Gastroesophageal sphincter (tissue), 4 donors: ENCODE measurements around the gene TRAPPC3L. TPM values are rescaled to one million over a fixed set of nuclear protein-coding genes. Genes with fewer than 3 reads are reported as not detected.
"Not testable (repeated sequence)": the region's sequence is repeated elsewhere in the genome, so short reads cannot be mapped to it uniquely, and the experiment has no call there.

Source experiments
- ATAC-seq: fragments of 150-250 bp; one replicate; pipeline ENCODE4 v1.9.1; 2016; ENCODE audit warnings: mild to moderate bottlenecking, moderate library complexity
- H3K27ac ChIP-seq, 4 donors: fragments of 200-600 bp; sonication (generic) in 3 of 4; 1 replicate in 3 of 4; 2 replicates in 1 of 4; pipeline ENCODE4 v1.5.1; 2016 to 2019
- H3K27me3 ChIP-seq: fragments of 200-600 bp; sonication (generic); one replicate; pipeline ENCODE4 v1.5.1; 2019
- H3K36me3 ChIP-seq, 2 donors: fragments of 200-600 bp; sonication (generic); one replicate each; pipeline ENCODE4 v1.5.1; 2019; ENCODE audit warnings: control low read depth in 1 of 2
- H3K4me1 ChIP-seq, 3 donors: fragments of 200-600 bp; sonication (generic); 1 replicate in 2 of 3; 2 replicates in 1 of 3; pipeline ENCODE4 v1.5.1; 2016 to 2019; ENCODE audit warnings: control low read depth in 2 of 3
- H3K4me3 ChIP-seq, 2 donors: fragments of 200-600 bp; sonication (generic); one replicate each; pipeline ENCODE4 v1.5.1; 2019; ENCODE audit warnings: mild to moderate bottlenecking in 1 of 2, moderate library complexity in 1 of 2
- H3K9me3 ChIP-seq, 3 donors: fragments of 200-600 bp; sonication (generic); one replicate each; pipeline ENCODE4 v1.5.1; 2017 to 2019; ENCODE audit warnings: control low read depth in 2 of 3
- CTCF ChIP-seq, 4 experiments: fragments of 200-600 bp in 2 of 4; fragments of 450-650 bp in 2 of 4; sonication (generic) in 1 of 4; IDR thresholded peaks; one replicate each; pipeline ENCODE4 v1.5.1; 2017 to 2019; ENCODE audit warnings: antibody characterized with exemption in 4 of 4, mild to moderate bottlenecking in 2 of 4, moderate library complexity in 2 of 4
- EP300 ChIP-seq: sonication (generic); formaldehyde crosslinking; IDR thresholded peaks from one replicate; pipeline ENCODE4 v1.6.1; 2017; ENCODE audit warnings: antibody characterized with exemption, mild to moderate bottlenecking
- POLR2A ChIP-seq, 2 donors: fragments of 450-650 bp; IDR thresholded peaks; one replicate each; pipeline ENCODE4 v1.6.1; 2017; ENCODE audit warnings: antibody characterized with exemption in 2 of 2, mild to moderate bottlenecking in 2 of 2, moderate library complexity in 1 of 2
- POLR2AphosphoS5 ChIP-seq: sonication (generic); formaldehyde crosslinking; IDR thresholded peaks from one replicate; pipeline ENCODE4 v1.6.1; 2017; ENCODE audit warnings: antibody characterized with exemption
- WGBS, 2 donors: methylation state at CpG; one replicate each; pipeline ENCODE4 v1.1.5; 2018; ENCODE audit warnings: low coverage in 1 of 2; 5-methylcytosine and 5-hydroxymethylcytosine counted together
- total RNA-seq, 4 donors: library from RNA; depleted of rRNA; stranded (reverse); fragments of >200 nt; gene quantifications; one replicate each; pipeline ENCODE4 v1.1.0, GENCODE V29; 2016

Gene TRAPPC3L
- total RNA-seq, 4 donors from 2014 or later = not detected

DNA sequence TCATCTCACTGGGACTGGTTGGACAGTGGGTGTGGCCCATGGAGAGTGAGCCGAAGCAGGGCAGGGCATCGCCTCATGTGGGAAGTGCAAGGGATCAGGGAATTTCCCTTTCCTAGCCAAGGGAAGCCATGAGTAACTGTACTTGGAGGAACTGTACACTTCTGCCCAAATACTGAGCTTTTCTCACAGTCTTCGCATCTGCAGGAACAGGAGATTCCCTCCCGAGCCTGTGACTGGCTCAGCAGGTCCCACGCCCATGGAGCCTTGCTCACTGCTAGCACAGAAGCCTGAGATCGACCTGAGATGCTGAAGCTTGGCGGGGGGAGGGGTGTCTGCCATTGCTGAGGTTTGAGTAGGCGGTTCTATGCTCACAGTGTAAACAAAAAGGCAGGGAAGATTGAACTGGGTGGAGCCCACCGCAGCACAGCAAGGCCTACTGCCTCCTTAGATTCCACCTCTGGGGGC is 44.5 kb downstream of the TRAPPC3L start:
- no peak for ATAC-seq
- no peaks in the 10 kb centered on the region for H3K4me1 ChIP-seq
- H3K36me3 ChIP-seq = no peaks in the 10 kb centered on the region
- H3K9me3 ChIP-seq = no peaks in the 10 kb centered on the region
- no peak overlapping the region for H3K4me3 ChIP-seq
- TF ChIP-seq EP300 (no peak), POLR2AphosphoS5 (no peak), CTCF (IDR thresholded peaks at IDR 0.05) (no peak), POLR2A (IDR thresholded peaks at IDR 0.05) (no peak)
- H3K27me3 ChIP-seq = peaks cover 4% of the 10 kb centered on the region
- WGBS, 2 donors = 30 to 40% methylated on average over 1 to 2 of the region's 9 CpGs
- no peak overlapping the region for H3K27ac ChIP-seq

GRCh38 chr6:116497113-116497676 is 48.3 kb downstream of the TRAPPC3L start:
- Histone ChIP-seq H3K27me3 (peaks cover 4% of the 10 kb centered on the region), H3K9me3 (no peaks in the 10 kb centered on the region), H3K36me3 (no peaks in the 10 kb centered on the region), H3K4me3 (no peak overlapping the region), H3K4me1 (no peaks in the 10 kb centered on the region), H3K27ac (no peak overlapping the region)
- TF ChIP-seq CTCF (IDR thresholded peaks at IDR 0.05) (no peak), POLR2A (IDR thresholded peaks at IDR 0.05) (no peak), EP300 (no peak), POLR2AphosphoS5 (no peak)
- 18 to 29% methylated on average over 2 to 3 of the region's 3 CpGs for WGBS, 2 donors
- peak; percentile 66 for ATAC-seq

DNA sequence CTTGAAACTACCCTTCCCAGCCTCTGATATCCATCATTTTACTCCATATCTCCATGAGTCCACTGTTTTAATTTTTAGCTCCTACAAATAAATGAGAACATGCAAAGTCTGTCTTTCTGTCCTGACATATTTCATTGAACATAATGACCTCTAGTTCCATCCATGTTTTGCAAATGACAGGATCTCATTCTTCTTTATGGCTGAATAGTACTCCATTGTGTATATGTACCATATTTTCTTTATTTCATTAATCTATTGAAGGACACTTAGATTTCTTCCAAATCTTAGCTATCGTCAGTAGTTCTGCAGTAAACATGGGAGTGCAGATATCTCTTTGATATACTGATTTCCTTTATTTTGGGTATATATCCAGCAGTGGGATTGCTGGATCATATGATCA is 50.3 kb downstream of the TRAPPC3L start:
- not testable (repeated sequence) for H3K4me1 ChIP-seq, ATAC-seq, H3K27ac ChIP-seq, H3K36me3 ChIP-seq, H3K4me3 ChIP-seq, H3K9me3 ChIP-seq, H3K27me3 ChIP-seq
- WGBS, 2 donors = 95 to 100% methylated on average over 1 of the region's 1 CpG

DNA sequence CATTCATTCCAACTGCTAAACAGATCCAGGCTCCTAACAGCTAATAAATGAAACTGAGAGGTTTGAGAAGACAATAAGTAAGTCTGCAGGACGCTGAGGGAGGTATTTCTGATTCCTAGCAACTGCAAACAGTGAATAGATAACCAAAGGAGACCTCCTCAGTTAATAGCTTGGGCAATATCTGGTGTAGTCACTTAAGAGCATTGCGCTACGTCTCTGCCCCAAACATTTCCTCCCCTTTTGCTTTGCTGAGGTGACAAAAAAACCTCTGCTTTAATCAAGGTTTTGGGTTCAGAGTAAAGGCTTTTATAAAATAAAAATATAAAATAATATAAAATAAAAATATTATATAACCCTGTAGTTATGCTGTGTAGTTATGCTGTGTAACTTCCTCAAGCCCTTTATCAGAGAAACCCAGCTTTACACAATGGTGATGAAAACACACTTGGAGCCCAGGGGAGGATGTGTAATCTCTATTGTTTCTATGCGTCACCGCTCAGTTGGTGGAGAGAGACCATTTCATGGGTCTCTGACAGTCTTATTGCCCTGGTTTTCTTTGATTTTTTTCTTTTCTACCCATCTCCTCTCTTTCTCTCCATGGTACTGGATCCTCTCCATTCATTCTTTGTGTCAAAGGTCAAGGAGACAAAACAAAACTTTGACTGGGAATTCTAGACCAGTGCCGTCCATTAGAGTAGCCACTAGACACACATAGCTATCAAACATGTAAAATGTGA is 53.0 kb downstream of the TRAPPC3L start:
- WGBS, 2 donors = 69 to 70% methylated on average over 5 to 6 of the region's 6 CpGs
- no peaks in the 10 kb centered on the region for H3K9me3 ChIP-seq
- no peak overlapping the region for H3K27ac ChIP-seq
- no peak for ATAC-seq
- no peaks in the 10 kb centered on the region for H3K27me3 ChIP-seq
- TF ChIP-seq POLR2A (IDR thresholded peaks at IDR 0.05) = no peak
- TF ChIP-seq EP300 = no peak
- TF ChIP-seq CTCF (IDR thresholded peaks at IDR 0.05) = no peak
- TF ChIP-seq POLR2AphosphoS5 = no peak
- H3K36me3 ChIP-seq = no peaks in the 10 kb centered on the region
- H3K4me1 ChIP-seq = no peaks in the 10 kb centered on the region
- no peak overlapping the region for H3K4me3 ChIP-seq

DNA sequence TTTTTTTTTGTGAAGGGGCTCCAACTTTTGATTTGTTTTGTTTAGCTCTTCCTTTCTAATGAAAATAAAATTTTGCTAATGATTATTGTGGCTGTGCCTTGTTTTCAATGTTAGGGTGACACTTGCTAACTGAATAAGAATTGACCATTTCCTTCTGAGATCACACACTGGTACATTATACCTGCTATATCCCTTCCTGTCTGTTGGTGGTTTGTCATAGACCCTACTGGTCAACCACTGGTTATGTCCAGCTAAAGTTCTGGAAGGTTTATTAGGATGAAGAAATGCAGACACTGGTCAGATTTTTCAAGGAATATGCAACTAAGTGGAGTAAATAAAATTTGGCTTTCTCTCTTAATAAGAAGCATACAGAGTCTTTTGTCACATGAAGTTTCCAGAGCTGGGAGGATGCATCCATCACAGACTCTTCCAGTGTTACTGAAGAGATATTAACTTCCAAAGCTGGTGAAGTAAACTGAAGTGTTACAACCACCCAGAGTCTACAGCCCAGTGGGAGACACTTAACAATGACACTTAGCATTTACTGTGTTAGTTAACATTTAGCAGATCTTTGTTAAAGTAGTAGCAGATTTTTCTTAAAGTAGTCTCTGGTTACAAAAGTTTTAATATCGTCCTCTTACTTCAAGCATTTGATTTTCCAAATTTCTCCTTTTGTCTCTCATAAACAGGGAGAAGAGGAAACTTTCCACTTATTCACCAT is 53.7 kb downstream of the TRAPPC3L start:
- 60 to 67% methylated on average over 1 of the region's 1 CpG for WGBS, 2 donors
- ATAC-seq = no peak

More for the DNA sequence above, 53.7 kb downstream of the TRAPPC3L start:
- H3K27ac ChIP-seq = no peak overlapping the region
- TF ChIP-seq POLR2AphosphoS5 = no peak
- no peak for TF ChIP-seq CTCF (IDR thresholded peaks at IDR 0.05)
- TF ChIP-seq POLR2A (IDR thresholded peaks at IDR 0.05) = no peak
- no peak for TF ChIP-seq EP300
- no peaks in the 10 kb centered on the region for H3K36me3 ChIP-seq
- no peaks in the 10 kb centered on the region for H3K4me1 ChIP-seq
- H3K9me3 ChIP-seq = no peaks in the 10 kb centered on the region
- H3K4me3 ChIP-seq = no peak overlapping the region
- H3K27me3 ChIP-seq = no peaks in the 10 kb centered on the region
